Vagina (tissue), 2 donors: ENCODE results near the gene SMIM32.

ENCODE experiments used
- POLR2A ChIP-seq, 2 donors: fragments of 450-650 bp; IDR thresholded peaks; one replicate each; pipeline ENCODE4 v1.6.1; 2017; ENCODE audit warnings: antibody characterized with exemption in 2 of 2, mild to moderate bottlenecking in 2 of 2, moderate library complexity in 2 of 2
- POLR2AphosphoS5 ChIP-seq, 2 donors: sonication (generic); formaldehyde crosslinking; IDR thresholded peaks; one replicate each; pipeline ENCODE4 v1.9.0; 2017; ENCODE audit warnings: antibody characterized with exemption in 2 of 2, mild to moderate bottlenecking in 2 of 2, low read depth in 1 of 2; ENCODE audit not compliant: insufficient read depth in 1 of 2
- TF ChIP-seq, protein P1 (sequence below), 3 experiments: fragments of 450-650 bp in 2 of 3; fragments of 200-600 bp in 1 of 3; sonication (generic) in 1 of 3; IDR thresholded peaks; one replicate each; pipeline ENCODE4 v1.5.1; 2017 to 2019; ENCODE audit warnings: antibody characterized with exemption in 3 of 3, mild to moderate bottlenecking in 2 of 3, moderate library complexity in 2 of 3

- TF ChIP-seq, protein P1, sequence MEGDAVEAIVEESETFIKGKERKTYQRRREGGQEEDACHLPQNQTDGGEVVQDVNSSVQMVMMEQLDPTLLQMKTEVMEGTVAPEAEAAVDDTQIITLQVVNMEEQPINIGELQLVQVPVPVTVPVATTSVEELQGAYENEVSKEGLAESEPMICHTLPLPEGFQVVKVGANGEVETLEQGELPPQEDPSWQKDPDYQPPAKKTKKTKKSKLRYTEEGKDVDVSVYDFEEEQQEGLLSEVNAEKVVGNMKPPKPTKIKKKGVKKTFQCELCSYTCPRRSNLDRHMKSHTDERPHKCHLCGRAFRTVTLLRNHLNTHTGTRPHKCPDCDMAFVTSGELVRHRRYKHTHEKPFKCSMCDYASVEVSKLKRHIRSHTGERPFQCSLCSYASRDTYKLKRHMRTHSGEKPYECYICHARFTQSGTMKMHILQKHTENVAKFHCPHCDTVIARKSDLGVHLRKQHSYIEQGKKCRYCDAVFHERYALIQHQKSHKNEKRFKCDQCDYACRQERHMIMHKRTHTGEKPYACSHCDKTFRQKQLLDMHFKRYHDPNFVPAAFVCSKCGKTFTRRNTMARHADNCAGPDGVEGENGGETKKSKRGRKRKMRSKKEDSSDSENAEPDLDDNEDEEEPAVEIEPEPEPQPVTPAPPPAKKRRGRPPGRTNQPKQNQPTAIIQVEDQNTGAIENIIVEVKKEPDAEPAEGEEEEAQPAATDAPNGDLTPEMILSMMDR (IDR thresholded peaks at IDR 0.05): no peak
- TF ChIP-seq POLR2A (IDR thresholded peaks at IDR 0.05): no peak
- no peak for TF ChIP-seq POLR2AphosphoS5 (IDR thresholded peaks at IDR 0.05; ENCODE audit: insufficient read depth in 1 of 2, low read depth in 1 of 2)
These were observed 2.8 kb downstream of the SMIM32 start for GRCh38 chr5:136190091-136190720.
